Panc1 (cell line): ENCODE data around the gene DNAH9.

ENCODE experiments used
- POLR2AphosphoS5 ChIP-seq: IDR thresholded peaks from 2 replicates; pipeline ENCODE4 v1.6.1; 2012; ENCODE audit warnings: mild to moderate bottlenecking, low read depth, low read length, moderate library complexity
- TF ChIP-seq, protein P1 (sequence below): fragments of 450-650 bp; IDR thresholded peaks from 2 replicates; pipeline ENCODE4 v1.5.1; 2017; ENCODE audit warnings: mild to moderate bottlenecking
- TF ChIP-seq, protein P2 (sequence below), 2 experiments: IDR thresholded peaks; 2 replicates each; pipeline ENCODE4 v1.6.1; 2011 to 2012; ENCODE audit warnings: low read depth in 2 of 2, control low read depth in 1 of 2, low read length in 1 of 2, mild to moderate bottlenecking in 1 of 2, moderate library complexity in 1 of 2; ENCODE audit not compliant: insufficient read depth in 1 of 2

DNA sequence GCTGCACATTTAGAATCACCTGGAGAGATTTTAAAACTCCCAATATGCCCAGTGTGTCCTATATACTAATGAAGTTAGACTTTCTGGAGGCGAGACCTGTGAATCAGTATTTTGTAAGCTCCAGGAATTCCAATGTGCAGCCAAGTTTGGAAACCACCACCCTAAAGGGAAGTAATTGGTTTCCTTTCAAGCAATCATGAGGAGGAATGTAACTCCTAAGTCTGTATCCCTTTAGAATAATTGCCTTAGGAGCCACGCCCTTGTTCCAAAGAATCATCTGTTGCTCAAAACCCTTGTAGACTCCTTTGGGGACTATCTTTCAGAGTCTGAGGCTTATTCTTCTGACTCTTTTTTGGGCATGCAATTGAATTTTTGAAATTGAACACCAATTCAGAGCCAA is 84.4 kb downstream of the DNAH9 start:
- TF ChIP-seq, protein P1, sequence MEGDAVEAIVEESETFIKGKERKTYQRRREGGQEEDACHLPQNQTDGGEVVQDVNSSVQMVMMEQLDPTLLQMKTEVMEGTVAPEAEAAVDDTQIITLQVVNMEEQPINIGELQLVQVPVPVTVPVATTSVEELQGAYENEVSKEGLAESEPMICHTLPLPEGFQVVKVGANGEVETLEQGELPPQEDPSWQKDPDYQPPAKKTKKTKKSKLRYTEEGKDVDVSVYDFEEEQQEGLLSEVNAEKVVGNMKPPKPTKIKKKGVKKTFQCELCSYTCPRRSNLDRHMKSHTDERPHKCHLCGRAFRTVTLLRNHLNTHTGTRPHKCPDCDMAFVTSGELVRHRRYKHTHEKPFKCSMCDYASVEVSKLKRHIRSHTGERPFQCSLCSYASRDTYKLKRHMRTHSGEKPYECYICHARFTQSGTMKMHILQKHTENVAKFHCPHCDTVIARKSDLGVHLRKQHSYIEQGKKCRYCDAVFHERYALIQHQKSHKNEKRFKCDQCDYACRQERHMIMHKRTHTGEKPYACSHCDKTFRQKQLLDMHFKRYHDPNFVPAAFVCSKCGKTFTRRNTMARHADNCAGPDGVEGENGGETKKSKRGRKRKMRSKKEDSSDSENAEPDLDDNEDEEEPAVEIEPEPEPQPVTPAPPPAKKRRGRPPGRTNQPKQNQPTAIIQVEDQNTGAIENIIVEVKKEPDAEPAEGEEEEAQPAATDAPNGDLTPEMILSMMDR = no peak
- no peak for TF ChIP-seq POLR2AphosphoS5
- TF ChIP-seq, protein P2, sequence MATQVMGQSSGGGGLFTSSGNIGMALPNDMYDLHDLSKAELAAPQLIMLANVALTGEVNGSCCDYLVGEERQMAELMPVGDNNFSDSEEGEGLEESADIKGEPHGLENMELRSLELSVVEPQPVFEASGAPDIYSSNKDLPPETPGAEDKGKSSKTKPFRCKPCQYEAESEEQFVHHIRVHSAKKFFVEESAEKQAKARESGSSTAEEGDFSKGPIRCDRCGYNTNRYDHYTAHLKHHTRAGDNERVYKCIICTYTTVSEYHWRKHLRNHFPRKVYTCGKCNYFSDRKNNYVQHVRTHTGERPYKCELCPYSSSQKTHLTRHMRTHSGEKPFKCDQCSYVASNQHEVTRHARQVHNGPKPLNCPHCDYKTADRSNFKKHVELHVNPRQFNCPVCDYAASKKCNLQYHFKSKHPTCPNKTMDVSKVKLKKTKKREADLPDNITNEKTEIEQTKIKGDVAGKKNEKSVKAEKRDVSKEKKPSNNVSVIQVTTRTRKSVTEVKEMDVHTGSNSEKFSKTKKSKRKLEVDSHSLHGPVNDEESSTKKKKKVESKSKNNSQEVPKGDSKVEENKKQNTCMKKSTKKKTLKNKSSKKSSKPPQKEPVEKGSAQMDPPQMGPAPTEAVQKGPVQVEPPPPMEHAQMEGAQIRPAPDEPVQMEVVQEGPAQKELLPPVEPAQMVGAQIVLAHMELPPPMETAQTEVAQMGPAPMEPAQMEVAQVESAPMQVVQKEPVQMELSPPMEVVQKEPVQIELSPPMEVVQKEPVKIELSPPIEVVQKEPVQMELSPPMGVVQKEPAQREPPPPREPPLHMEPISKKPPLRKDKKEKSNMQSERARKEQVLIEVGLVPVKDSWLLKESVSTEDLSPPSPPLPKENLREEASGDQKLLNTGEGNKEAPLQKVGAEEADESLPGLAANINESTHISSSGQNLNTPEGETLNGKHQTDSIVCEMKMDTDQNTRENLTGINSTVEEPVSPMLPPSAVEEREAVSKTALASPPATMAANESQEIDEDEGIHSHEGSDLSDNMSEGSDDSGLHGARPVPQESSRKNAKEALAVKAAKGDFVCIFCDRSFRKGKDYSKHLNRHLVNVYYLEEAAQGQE (IDR thresholded peaks at IDR 0.05; ENCODE audit: insufficient read depth in 1 of 2, low read depth in 2 of 2, low read length in 1 of 2) = no peak
